ENCODE data around the gene STXBP4. TPM values are rescaled to one million over a fixed set of nuclear protein-coding genes. Genes with fewer than 3 reads are reported as not detected.

The STXBP4 gene
- polyA plus RNA-seq, 1 donor (not counting 4 experiments of a cell fraction or from before 2014, with no cell fraction given), result 4.2 TPM

- no peak overlapping the region for H3K27ac ChIP-seq (ENCODE audit: control insufficient read depth, insufficient read depth, low read length)
- H3K79me2 ChIP-seq (ENCODE audit: control insufficient read depth, insufficient read depth, low read length), result no peaks in the 10 kb centered on the region
- no peaks in the 10 kb centered on the region for H4K20me1 ChIP-seq (ENCODE audit: control insufficient read depth, extremely low read depth, insufficient read depth, low read length)
- H3K9ac ChIP-seq (ENCODE audit: control insufficient read depth, extremely low read depth, insufficient read depth, low read length), result no peak overlapping the region
- no peaks in the 10 kb centered on the region for H3K36me3 ChIP-seq (ENCODE audit: control insufficient read depth in 2 of 2, extremely low read depth in 1 of 2, insufficient read depth in 2 of 2, low read length in 2 of 2)
- no peak overlapping the region for H3K4me2 ChIP-seq (ENCODE audit: control insufficient read depth, extremely low read depth, insufficient read depth, low read depth, low read length)
- dilution Hi-C loops (cut with MboI; ENCODE audit: extremely low pct_ligation_motif_present, low sequenced_read_pairs), result no loop called here
- H3K4me3 ChIP-seq (ENCODE audit: control insufficient read depth in 2 of 3, extremely low read depth in 1 of 3, insufficient read depth in 2 of 3, low read depth in 1 of 3, low read length in 3 of 3), result no peak overlapping the region
- H3K9me3 ChIP-seq (ENCODE audit: control insufficient read depth, low read depth, low read length), result no peaks in the 10 kb centered on the region
- FAIRE-seq, result no peak
- H2AFZ ChIP-seq (ENCODE audit: control insufficient read depth, low read length), result no peak overlapping the region
- no peaks in the 10 kb centered on the region for H3K9me1 ChIP-seq (ENCODE audit: control insufficient read depth, extremely low read depth, insufficient read depth, low read length)
- no peak for DNase-seq (ENCODE audit: low read depth, low spot score)
- TF ChIP-seq EZH2 (IDR thresholded peaks at IDR 0.05; ENCODE audit: low read length), result no peak
- TF ChIP-seq CTCF (optimal IDR thresholded peaks at IDR 0.05 in 1 of 3, IDR thresholded peaks at IDR 0.05 in 1 of 3, conservative IDR thresholded peaks at IDR 0.05 in 1 of 3; ENCODE audit: extremely low read depth in 1 of 3, insufficient read depth in 2 of 3, low read length in 3 of 3), result no peak
- H3K27me3 ChIP-seq (ENCODE audit: control insufficient read depth, extremely low read depth, insufficient read depth, low read length), result no peaks in the 10 kb centered on the region
- no peaks in the 10 kb centered on the region for H3K4me1 ChIP-seq (ENCODE audit: control insufficient read depth, extremely low read depth, insufficient read depth, low read length)
These were observed 234.3 kb downstream of the STXBP4 start for GRCh38 chr17:55202896-55203295.

- dilution Hi-C loops (cut with MboI; ENCODE audit: extremely low pct_ligation_motif_present, low sequenced_read_pairs), result no loop called here
These were observed 239.7 kb downstream of the STXBP4 start for GRCh38 chr17:55208078-55208812.

More at GRCh38 chr17:55208078-55208812, 239.7 kb downstream of the STXBP4 start:
- H3K4me1 ChIP-seq (ENCODE audit: control insufficient read depth, extremely low read depth, insufficient read depth, low read length), result no peaks in the 10 kb centered on the region
- no peak overlapping the region for H3K9ac ChIP-seq (ENCODE audit: control insufficient read depth, extremely low read depth, insufficient read depth, low read length)
- H3K9me1 ChIP-seq (ENCODE audit: control insufficient read depth, extremely low read depth, insufficient read depth, low read length), result no peaks in the 10 kb centered on the region
- no peaks in the 10 kb centered on the region for H3K36me3 ChIP-seq (ENCODE audit: control insufficient read depth in 2 of 2, extremely low read depth in 1 of 2, insufficient read depth in 2 of 2, low read length in 2 of 2)
- H3K27me3 ChIP-seq (ENCODE audit: control insufficient read depth, extremely low read depth, insufficient read depth, low read length), result no peaks in the 10 kb centered on the region
- H2AFZ ChIP-seq (ENCODE audit: control insufficient read depth, low read length), result no peak overlapping the region
- FAIRE-seq (no peak), DNase-seq (ENCODE audit: low read depth, low spot score) (no peak)
- no peaks in the 10 kb centered on the region for H4K20me1 ChIP-seq (ENCODE audit: control insufficient read depth, extremely low read depth, insufficient read depth, low read length)
- H3K27ac ChIP-seq (ENCODE audit: control insufficient read depth, insufficient read depth, low read length), result no peak overlapping the region
- H3K79me2 ChIP-seq (ENCODE audit: control insufficient read depth, insufficient read depth, low read length), result no peaks in the 10 kb centered on the region
- H3K4me2 ChIP-seq (ENCODE audit: control insufficient read depth, extremely low read depth, insufficient read depth, low read depth, low read length), result no peak overlapping the region
- H3K4me3 ChIP-seq (ENCODE audit: control insufficient read depth in 2 of 3, extremely low read depth in 1 of 3, insufficient read depth in 2 of 3, low read depth in 1 of 3, low read length in 3 of 3), result no peak overlapping the region
- TF ChIP-seq EZH2 (IDR thresholded peaks at IDR 0.05; ENCODE audit: low read length), result no peak
- TF ChIP-seq CTCF (optimal IDR thresholded peaks at IDR 0.05 in 1 of 3, IDR thresholded peaks at IDR 0.05 in 1 of 3, conservative IDR thresholded peaks at IDR 0.05 in 1 of 3; ENCODE audit: extremely low read depth in 1 of 3, insufficient read depth in 2 of 3, low read length in 3 of 3), result no peak
- no peaks in the 10 kb centered on the region for H3K9me3 ChIP-seq (ENCODE audit: control insufficient read depth, low read depth, low read length)
